CD4-positive, alpha-beta T cell treated with Interleukin-15 for 4 hours (primary cell): ENCODE data around the gene TMEM167A.

Experiments used
- DNase-seq: peaks from one replicate; pipeline ENCODE4 v3.0.0-alpha.2; 2020; ENCODE audit warnings: low spot score

TMEM167A gene, protein sequence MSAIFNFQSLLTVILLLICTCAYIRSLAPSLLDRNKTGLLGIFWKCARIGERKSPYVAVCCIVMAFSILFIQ

DNA sequence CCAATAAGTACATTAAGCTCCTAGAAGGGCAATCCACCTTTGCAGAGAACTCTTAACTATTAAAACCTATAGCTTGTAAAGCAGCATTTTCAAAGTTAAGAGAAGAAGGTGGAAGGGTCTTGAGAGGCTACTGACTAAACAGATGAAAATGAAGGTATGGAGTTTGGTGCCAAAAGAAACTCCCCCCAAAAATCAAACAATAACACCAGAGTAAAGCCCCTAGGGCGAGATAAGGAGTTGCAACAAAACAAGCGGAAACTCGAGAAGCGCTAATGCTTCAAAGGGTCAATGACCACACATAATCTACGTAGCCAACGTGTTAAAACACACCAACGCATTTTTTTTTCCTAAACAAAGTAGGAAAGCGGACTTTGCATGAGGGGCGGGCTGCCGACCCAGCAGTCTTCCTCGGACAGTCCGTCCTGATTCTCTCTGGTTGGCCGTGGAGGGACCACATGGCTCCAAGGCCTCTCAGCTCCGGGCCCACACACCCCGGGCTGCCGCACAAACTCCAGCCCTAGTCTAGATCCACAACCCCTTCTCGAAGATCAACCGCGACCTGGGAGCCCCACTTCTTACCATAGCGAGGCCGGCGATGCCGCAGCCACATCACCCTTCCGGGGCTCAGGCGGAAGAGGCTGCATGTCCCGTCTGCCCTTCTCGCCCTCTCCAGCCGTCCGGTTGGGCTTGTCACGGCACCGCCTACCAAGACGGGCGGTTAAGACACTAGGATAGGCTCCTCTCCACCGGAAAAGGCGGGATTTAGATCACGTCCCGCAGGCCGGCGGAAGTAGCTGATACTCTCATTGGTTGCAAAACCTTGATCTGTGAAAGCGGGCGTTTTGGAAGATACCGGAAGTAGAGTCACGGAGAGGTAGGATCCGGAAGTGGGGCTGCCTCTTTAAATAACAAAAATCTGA lies at the start of gene TMEM167A, which contains the start of gene XRCC4:
TSS of gene TMEM167A (minus strand) at position 653 of the 920 bp plus-strand sequence. CDS start at position 582, 71 bp downstream.
TSS of gene XRCC4 (plus strand) at position 806 of the 920 bp plus-strand sequence. CDS start 27,373 bp downstream, outside the sequence.
- DNase-seq = peak; percentile 96

DNA sequence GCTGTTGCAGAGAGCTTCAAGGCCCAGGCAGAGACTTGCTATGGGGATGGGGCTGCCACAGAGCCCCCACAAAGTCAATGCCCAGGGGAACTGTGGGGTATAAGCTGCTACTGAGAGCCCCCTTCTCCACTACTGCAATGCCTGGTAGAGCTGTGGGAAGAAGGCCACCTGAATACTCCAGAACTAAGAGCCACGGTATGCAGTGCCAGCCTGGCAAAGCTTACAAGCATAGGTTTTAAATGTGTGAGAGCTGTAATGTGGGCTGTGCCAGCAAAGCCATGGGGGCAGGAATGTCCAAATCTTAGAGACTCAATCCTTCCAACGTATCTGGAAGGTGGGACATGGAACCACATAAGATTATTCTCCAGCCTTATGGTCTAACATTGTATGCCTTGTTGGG lies 49.3 kb upstream of the TMEM167A start:
- DNase-seq = no peak

DNA sequence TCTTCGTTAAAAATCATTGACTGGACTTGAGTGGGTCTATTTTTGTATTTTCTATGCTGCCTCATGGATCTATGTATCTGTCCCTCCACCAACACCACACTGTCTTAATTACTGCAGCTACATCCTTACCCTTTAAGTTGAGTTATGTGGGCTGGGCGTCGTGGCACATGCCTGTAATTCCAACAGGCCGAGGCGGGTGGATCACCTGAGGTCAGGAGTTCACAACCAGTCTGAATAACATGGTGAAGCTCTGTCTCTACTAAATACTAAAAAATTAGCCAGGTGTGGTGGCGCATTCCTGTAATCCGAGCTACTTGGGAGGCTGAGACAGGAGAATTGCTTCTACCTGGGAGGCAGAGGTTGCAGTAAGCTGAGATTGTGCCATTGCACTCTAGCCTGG lies 48.4 kb upstream of the TMEM167A start:
- no peak for DNase-seq

DNA sequence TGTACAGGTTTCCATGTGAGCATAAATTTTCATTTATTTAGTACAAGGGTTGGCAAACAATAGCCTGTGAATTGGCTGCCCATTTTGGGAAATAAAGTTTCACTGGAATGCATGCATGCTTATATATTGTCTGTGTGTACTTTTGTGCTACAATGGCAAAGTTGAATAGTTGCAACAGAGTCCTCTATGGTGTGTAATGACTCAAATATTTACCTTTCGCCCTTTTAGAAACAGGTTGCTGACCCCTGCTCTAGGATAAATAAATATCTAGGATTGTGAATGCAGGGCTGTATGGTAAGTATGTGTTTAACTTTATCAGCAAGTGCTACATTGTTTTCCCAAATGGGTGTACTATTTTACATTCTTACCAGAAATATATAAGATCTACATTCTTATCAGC lies 47.4 kb upstream of the TMEM167A start:
- DNase-seq = no peak

DNA sequence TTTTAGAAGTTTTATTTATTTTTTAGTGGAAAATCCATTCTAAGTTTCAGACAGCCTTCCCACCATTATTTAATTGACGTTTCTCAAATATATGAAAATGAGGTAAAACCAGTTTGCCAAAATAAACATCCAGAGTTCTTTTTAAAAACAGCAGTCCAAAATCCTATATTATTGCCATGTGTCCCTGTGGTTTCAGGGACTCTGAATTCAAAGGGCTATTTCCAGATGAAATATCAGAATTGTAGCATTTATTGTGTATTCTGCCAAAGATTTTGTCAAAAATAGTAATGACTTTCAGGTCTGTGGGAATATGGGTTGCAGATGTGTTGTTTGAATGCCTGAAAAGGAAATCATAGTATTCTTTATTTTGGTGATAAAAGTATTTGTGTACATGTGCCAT lies 41.8 kb upstream of the TMEM167A start:
- no peak for DNase-seq

DNA sequence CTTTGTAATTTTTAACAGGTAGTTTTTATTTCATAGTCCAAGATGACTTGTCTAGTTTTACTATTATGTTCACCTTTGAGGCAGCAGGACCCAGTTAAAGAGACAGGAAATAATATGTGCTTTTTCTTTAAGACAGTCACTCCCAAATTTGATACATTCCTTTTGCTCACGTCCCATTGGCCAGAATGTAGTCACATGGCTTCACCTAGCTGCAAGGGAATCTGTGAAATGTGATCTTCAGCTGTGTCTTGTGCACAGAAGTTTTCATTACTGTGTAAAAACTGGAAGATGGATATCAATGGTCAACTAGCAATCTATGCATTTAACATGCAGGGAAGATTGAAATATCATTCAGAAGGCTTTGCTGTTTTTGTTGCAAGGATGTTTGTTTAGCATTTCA lies 41.3 kb upstream of the TMEM167A start:
- DNase-seq = no peak

DNA sequence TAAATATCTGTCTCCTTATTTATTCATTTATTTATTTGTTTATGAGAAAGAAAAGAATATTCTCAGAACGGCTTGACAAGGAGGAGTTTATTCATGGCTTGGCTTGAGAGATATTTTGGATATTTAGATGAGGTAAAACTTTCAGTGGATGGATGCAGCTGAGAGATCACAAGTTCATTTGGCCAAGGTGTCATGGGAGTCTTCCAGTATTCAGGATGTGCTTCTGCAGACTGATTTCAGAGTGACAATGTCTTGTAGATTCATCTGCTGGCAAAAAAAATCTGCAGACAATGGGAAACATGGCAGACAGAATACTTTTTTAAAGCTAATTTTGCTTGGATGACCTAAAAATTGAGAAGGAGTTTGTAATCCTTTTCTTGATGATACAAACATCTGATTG lies 38.6 kb upstream of the TMEM167A start:
- no peak for DNase-seq

DNA sequence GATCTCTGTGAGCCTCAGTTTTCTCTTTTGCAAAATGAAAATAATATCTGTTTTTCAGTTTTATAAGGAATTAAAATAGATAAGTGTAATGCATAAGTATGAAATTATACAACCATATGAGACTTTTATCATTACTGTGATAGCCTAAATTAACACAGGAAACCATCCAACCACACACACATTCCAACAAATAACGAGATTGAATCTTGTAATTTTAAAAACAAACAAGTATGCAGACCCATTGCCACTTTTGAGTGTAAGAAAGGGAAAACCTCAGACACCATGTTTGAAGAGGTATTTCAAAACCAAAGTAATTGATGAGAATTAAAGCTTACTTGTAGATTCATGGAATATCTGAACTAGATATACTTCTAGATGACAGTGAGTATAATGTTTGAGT lies 32.2 kb upstream of the TMEM167A start:
- no peak for DNase-seq

DNA sequence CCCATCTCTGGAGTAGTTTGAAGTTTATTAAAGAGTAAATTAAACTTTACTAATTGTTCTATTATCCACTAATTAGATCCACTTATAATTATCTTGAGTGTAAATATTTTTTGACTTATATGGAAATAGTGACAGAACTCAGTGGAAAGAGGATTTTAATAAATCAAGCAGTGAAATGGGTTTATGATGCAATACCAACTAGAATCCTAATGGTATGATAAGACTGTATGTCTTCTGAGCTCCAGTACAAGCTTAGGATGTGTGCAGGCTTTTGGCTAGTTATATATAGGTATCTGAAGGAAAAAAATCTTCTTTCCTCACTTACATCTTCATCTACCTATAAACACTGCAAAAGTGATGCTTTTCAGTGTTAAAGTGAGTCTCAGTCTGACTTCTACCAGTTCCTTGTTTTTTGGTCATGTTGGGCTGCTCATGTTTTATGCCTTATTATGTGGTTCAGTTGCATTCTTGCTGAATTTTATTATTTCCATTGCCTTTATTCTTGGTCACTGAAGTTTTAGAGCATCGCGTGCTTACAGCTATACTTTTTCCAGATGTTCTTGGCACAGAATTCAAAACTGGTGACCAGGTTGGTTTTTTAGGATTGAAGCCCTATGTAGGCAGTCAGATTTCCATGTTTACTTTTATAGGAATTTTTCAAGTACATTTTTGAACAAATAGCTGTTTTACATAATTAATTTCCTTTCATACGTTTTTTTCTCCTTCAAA lies 30.7 kb upstream of the TMEM167A start:
- no peak for DNase-seq

DNA sequence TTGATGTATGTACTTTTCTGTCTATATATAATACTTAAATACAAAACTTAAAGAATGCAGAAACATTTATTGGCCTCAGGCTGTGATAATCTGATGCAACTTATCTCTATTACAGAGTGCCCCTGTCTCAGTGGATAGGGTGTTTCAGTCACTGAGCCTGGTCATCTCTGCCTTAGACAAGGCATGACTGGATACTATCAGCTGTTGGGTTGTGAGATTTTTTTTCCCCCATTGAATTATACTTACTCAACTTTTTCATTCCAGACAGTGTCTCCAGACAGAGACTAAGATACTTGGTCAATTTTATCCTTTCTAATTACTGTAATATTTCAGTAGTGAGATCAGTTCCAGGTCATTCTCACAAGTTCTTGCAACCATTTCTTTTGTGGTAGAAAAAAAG lies 26.8 kb upstream of the TMEM167A start:
- no peak for DNase-seq

DNA sequence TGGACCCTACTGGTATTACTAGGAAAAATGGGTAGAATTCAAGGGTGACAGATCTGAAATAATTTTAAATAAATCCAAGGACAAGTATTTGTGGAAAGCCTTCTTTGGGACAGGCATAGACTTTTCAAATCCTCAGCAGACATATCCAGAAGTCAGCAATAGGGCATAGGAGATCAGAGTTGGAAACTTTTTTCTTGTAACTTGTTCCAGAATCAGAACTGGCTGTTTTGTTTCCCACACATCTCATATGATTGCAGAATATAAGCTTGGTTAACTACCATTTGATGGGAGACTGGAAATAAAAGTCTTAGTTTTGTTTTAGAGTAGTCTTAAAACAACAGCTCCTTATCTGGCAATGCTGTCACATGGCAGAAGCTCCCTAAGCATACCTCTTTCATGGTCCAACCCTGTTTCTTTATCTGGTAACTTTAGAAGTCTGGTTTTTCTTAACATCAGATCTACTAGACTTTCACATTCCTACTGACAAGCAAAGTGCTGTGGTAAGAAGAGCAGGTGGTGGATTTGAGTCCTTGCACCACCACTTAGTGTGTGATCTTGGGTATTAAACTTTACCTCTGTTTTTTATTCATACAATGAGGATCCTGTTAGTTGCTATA lies 25.3 kb upstream of the TMEM167A start:
- no peak for DNase-seq

DNA sequence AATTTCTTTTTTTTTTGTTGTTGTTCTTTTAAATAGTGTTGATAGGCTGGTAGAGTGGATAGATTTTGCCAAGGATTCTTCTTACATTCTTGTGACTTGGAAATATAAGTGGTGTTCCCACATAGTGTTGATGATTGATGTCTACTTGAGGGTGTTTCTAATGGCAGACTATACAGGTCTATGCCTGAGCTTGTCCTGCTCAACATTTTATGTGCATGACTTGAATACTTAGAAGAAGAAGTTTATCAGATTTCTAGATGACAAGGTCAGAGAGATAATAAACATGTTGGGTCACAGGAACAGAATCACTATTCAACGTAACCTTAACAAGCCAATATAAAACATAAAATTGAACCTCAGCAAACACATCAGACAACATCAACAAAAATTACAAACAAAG lies 24.3 kb upstream of the TMEM167A start:
- DNase-seq = no peak

DNA sequence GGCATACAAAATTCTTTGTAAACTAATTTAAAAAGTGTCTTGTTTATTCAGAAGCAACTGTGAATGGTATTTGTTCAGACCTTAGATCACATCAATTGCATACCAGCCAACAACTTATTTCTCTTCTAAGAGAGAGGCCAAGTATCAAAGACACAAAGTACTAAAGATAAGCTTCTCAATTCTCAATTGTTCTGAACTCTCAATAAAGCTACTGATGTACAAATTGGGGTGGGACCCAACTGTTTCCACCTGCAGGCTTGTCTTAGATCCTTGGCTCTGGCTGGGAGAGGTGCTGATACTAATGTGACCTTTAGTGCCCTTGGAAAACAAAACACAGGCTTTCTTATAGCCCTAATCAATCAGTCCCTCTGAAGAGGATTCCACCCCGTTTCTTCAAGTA lies 22.3 kb upstream of the TMEM167A start:
- DNase-seq = no peak

DNA sequence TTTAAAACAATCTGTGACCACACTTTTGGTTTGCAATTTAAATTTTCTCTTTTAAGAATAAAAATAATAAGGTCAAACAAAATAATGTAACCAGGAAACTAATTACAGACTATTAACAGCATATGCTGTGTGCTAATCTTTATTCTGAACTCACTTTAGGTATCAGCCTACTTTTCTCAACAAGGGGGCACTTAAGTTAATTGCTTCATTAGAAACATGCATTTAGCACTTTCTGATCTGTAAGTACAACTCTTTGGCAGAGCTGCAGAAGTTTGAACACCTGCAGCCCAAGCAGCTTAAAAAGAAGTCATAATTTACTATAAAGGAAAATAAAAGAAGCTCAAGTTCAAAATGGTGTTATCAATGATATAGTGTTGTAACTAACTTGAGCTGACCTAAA lies 21.8 kb upstream of the TMEM167A start:
- no peak for DNase-seq

DNA sequence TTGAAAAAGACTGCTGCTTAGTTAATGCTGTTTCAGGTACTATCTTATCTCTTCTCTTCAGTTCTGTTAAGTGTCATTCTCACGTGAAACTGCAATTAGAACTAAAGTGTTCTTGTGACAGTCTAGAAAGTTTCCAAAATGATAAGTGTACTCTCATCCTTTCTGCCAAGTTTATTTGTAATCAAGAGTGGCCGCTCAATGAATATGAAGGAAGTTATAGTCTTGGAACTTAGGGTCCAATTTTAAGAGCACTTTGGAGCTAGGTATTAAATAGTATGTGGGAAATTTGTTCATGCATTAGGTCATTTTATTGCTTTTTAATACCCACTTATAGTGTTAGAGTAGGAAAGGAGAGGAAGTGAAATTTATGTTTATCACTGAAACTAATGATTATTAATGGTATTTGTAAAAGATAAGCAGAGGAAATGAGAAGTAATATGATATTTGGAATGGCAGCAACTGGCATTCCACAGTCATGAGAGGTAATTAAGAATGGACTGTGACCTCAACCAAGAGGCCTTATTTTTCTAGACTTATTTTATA lies 20.6 kb upstream of the TMEM167A start:
- no peak for DNase-seq

DNA sequence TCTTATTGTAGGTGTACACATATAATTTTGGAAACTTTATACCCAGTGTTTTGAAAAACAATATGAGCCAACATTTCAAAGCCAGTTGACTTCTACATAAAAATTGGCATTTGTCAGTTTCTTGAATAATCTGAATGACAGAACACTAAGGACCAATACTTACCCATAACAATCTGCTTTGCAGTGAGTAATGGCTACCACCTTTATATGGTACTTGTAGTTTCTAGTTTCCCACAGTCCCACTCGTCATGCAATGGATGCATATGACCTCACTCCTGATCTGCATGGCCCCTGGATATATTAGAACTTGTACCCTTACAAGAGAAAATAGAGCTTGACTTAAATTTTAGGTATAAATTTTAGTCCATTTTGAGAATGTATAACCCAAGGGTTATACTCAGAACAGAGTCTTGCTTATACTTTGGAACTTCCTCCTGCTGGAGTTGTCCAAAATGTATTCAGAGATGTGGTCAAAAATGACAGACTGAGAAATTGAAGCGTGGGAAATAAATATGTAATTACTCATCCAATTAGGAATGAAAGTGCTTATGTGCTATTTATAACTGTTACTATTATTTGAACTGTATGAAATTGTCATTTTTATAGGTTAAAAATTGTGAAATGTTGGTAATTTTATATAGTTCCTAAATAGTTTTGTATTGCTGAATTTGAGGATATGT lies 19.6 kb upstream of the TMEM167A start:
- DNase-seq = no peak

DNA sequence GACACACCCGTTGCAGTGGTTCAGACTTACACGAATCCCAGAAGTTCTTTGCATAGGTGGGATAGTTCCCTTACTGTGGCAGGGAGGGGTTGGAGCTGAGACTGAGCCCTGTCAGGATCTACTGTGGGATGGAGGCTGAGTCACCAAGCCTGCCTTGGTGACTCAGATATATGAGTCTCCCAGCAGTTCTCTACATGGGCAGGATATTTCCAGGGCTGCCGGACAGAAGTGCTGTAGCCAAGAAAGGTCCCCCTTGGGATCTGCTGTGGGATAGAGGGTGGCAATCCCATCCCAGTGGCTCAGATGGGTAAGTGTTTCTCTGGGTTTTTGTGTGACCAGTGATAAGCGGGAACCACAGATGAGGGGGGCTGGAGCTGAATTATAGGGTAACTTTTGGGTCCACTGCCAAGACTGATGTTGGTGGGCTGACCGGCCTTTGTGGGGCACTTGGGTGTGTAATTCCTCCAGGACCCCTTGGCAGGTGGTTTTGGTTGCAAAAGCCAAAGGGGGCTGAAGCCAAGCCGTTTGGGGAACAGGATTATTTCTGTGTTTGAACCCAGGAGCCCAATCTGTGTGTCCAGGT lies 18.9 kb upstream of the TMEM167A start:
- DNase-seq = no peak

DNA sequence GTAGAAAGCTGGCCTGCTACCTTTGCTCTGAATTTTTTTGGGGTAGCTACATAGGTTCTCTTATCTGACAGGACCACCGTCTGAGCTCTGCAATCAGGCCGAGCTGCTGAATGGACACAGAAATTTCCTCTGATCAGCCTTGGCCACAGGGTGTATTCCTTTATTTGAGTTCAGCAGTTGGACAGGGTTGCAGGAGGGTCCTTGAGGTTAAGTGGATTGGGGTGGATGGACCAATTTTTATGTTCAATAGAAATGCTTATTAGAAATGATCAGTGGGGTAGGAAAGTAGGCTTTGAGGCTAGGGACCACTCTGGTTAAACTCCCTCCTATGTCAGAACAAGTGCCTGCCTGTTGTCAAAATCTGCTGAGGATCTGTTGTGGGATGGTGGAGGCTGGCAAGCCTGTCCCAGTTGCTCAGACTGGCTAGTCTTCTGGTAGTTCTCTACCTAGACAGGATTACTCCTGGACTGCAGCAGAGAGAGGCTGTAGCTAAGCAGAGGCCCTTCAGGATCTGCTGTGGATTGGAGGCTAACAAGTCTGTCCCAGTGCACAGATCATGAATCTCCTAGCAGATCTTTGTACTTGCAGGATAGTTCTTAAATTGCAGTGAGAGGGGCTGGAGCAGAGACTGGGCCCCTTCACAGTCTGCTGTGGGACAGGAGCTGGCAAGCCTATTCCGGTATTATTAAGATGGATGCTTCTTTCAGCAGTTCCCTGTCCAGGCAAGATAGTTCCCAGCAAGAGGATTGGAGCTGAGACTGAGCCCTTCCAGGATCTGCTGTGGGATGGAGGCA lies 18.2 kb upstream of the TMEM167A start:
- no peak for DNase-seq

DNA sequence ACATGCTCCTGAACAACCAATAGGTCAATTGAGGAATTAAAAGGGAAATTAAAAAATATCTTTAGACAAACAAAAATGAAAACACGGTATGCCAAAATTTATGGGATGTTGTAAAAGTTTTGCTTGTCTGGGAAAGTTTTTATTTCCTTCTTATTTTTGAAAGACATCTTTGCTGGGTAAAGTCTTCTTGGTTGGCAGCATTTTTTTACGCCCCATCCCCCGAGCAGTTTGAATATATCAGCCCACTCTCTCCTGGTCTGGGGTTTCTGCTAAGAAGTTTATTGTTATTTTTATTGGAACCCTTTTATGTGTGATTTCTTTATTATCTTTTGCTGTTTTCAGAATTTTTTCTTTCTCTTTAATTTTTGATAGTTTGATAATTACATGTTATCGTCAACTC lies 16.5 kb upstream of the TMEM167A start:
- no peak for DNase-seq

DNA sequence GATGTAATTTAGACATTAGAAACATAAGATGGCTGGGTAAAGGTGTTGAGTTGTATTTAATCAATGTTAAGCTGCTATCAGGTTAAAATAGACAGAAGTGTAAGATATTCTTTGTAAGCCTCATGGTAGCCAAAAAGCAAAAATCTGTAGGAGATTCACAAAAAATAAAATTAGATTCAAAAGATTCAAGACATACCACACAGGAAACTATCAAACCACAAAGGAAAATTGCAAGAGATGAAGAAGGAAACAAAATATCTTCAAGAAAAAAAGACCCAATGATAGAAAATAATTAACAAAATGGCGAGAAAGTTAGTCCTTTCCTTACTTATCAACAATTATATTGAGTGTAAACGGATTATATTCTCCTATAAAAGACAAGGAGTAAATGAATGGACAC lies 15.4 kb upstream of the TMEM167A start:
- DNase-seq = no peak

DNA sequence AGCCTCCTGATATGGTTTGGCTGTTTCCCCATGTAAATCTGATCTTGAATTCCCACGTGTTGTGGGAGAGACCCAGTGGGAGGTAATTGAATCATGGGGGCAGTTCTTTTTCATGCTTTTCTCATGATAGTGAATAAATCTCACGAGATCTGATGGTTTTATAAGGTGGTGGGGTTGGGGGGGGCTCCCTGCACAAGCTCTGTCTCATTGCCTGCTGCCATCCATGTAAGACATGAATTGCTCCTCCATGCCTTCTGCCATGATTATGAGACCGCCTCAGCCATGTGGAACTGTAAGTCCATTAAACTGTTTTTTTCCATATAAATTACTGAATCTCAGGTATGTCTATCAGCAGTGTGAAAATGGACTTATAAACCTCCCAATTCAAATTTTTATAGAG lies 13.0 kb upstream of the TMEM167A start:
- no peak for DNase-seq
